Measurements from ENCODE around the gene RALGAPB. TPM values are rescaled to one million over a fixed set of nuclear protein-coding genes. Genes with fewer than 3 reads are reported as not detected.

Gene RALGAPB
- polyA plus RNA-seq, 1 donor (not counting 4 experiments of a cell fraction or from before 2014, with no cell fraction given): 23.8 TPM

GRCh38 chr20:38550274-38550673, 77.6 kb downstream of the RALGAPB start:
- H3K27ac ChIP-seq (ENCODE audit: control insufficient read depth, insufficient read depth, low read length): no peak overlapping the region
- no peak overlapping the region for H3K4me2 ChIP-seq (ENCODE audit: control insufficient read depth, extremely low read depth, insufficient read depth, low read depth, low read length)
- no peaks in the 10 kb centered on the region for H3K79me2 ChIP-seq (ENCODE audit: control insufficient read depth, insufficient read depth, low read length)
- H2AFZ ChIP-seq (ENCODE audit: control insufficient read depth, low read length): no peak overlapping the region
- no peaks in the 10 kb centered on the region for H3K9me1 ChIP-seq (ENCODE audit: control insufficient read depth, extremely low read depth, insufficient read depth, low read length)
- no peaks in the 10 kb centered on the region for H3K9me3 ChIP-seq (ENCODE audit: control insufficient read depth, low read depth, low read length)
- H3K27me3 ChIP-seq (ENCODE audit: control insufficient read depth, extremely low read depth, insufficient read depth, low read length): no peaks in the 10 kb centered on the region
- no peaks in the 10 kb centered on the region for H4K20me1 ChIP-seq (ENCODE audit: control insufficient read depth, extremely low read depth, insufficient read depth, low read length)
- H3K9ac ChIP-seq (ENCODE audit: control insufficient read depth, extremely low read depth, insufficient read depth, low read length): no peak overlapping the region
- no peak for FAIRE-seq
- H3K4me1 ChIP-seq (ENCODE audit: control insufficient read depth, extremely low read depth, insufficient read depth, low read length): no peaks in the 10 kb centered on the region
- dilution Hi-C loops (cut with MboI; ENCODE audit: extremely low pct_ligation_motif_present, low sequenced_read_pairs): no loop called here
- H3K4me3 ChIP-seq (ENCODE audit: control insufficient read depth in 2 of 3, extremely low read depth in 1 of 3, insufficient read depth in 2 of 3, low read depth in 1 of 3, low read length in 3 of 3): no peak overlapping the region
- TF ChIP-seq, protein P1, sequence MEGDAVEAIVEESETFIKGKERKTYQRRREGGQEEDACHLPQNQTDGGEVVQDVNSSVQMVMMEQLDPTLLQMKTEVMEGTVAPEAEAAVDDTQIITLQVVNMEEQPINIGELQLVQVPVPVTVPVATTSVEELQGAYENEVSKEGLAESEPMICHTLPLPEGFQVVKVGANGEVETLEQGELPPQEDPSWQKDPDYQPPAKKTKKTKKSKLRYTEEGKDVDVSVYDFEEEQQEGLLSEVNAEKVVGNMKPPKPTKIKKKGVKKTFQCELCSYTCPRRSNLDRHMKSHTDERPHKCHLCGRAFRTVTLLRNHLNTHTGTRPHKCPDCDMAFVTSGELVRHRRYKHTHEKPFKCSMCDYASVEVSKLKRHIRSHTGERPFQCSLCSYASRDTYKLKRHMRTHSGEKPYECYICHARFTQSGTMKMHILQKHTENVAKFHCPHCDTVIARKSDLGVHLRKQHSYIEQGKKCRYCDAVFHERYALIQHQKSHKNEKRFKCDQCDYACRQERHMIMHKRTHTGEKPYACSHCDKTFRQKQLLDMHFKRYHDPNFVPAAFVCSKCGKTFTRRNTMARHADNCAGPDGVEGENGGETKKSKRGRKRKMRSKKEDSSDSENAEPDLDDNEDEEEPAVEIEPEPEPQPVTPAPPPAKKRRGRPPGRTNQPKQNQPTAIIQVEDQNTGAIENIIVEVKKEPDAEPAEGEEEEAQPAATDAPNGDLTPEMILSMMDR (optimal IDR thresholded peaks at IDR 0.05 in 1 of 3, IDR thresholded peaks at IDR 0.05 in 1 of 3, conservative IDR thresholded peaks at IDR 0.05 in 1 of 3; ENCODE audit: extremely low read depth in 1 of 3, insufficient read depth in 2 of 3, low read length in 3 of 3): peak in 1 of 3 experiments; percentile 17
- no peak for TF ChIP-seq EZH2 (IDR thresholded peaks at IDR 0.05; ENCODE audit: low read length)
- no peak for DNase-seq (ENCODE audit: low read depth, low spot score)
- peaks cover 17 to 20% of the 10 kb centered on the region in 2 experiments for H3K36me3 ChIP-seq (ENCODE audit: control insufficient read depth in 2 of 2, extremely low read depth in 1 of 2, insufficient read depth in 2 of 2, low read length in 2 of 2)

GRCh38 chr20:38551056-38551626, 78.5 kb downstream of the RALGAPB start:
- Histone ChIP-seq H3K4me3 (ENCODE audit: control insufficient read depth in 2 of 3, extremely low read depth in 1 of 3, insufficient read depth in 2 of 3, low read depth in 1 of 3, low read length in 3 of 3) (no peak overlapping the region), H2AFZ (ENCODE audit: control insufficient read depth, low read length) (no peak overlapping the region), H3K4me1 (ENCODE audit: control insufficient read depth, extremely low read depth, insufficient read depth, low read length) (no peaks in the 10 kb centered on the region), H3K27ac (ENCODE audit: control insufficient read depth, insufficient read depth, low read length) (no peak overlapping the region), H3K9ac (ENCODE audit: control insufficient read depth, extremely low read depth, insufficient read depth, low read length) (no peak overlapping the region), H3K79me2 (ENCODE audit: control insufficient read depth, insufficient read depth, low read length) (no peaks in the 10 kb centered on the region), H3K36me3 (ENCODE audit: control insufficient read depth in 2 of 2, extremely low read depth in 1 of 2, insufficient read depth in 2 of 2, low read length in 2 of 2) (peaks cover 14 to 19% of the 10 kb centered on the region in 2 experiments), H4K20me1 (ENCODE audit: control insufficient read depth, extremely low read depth, insufficient read depth, low read length) (no peaks in the 10 kb centered on the region), H3K9me1 (ENCODE audit: control insufficient read depth, extremely low read depth, insufficient read depth, low read length) (no peaks in the 10 kb centered on the region), H3K4me2 (ENCODE audit: control insufficient read depth, extremely low read depth, insufficient read depth, low read depth, low read length) (no peak overlapping the region), H3K9me3 (ENCODE audit: control insufficient read depth, low read depth, low read length) (no peaks in the 10 kb centered on the region), H3K27me3 (ENCODE audit: control insufficient read depth, extremely low read depth, insufficient read depth, low read length) (no peaks in the 10 kb centered on the region)
- DNase-seq (ENCODE audit: low read depth, low spot score) (no peak), FAIRE-seq (no peak)
- dilution Hi-C loops (cut with MboI; ENCODE audit: extremely low pct_ligation_motif_present, low sequenced_read_pairs): no loop called here
- TF ChIP-seq, protein P1 (optimal IDR thresholded peaks at IDR 0.05 in 1 of 3, IDR thresholded peaks at IDR 0.05 in 1 of 3, conservative IDR thresholded peaks at IDR 0.05 in 1 of 3; ENCODE audit: extremely low read depth in 1 of 3, insufficient read depth in 2 of 3, low read length in 3 of 3): no peak
- TF ChIP-seq EZH2 (IDR thresholded peaks at IDR 0.05; ENCODE audit: low read length): no peak

Measured in keratinocyte (primary cell).